ENCODE results near the gene ELAVL3.
"Not testable (repeated sequence)": the region's sequence is repeated elsewhere in the genome, so short reads cannot be mapped to it uniquely, and the experiment has no call there.

Gene ELAVL3

DNA sequence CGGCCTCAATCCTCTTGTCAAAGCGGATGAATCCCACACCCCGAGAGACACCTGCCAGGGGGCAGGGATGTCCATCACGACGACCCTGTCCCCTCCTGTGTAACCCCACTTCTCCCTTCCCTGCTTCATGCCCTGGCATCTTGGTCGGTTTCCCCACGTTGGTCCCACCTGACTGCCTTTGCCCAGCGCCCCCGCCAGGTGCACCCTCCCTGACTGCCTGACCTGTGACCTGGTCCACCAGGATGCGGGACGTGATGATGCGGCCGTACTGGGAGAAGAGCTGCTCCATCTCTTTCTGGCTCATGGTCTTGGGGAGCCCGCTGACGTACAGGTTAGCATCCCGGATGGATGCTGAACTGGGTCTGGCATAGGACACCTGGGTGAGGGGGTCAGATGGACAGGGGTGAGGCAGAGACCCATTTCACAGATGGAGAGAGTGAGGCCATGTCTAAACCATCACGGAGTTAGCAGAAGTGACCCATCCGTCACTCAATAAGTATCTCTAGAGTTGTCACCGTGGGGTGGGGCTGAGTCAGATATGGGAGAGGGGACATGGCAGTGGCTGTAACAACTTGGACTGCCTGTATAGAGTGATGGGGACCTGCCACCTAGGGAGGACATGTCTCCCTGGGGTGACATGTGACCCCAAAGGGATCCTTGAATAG, 22.5 kb downstream of the ELAVL3 start:
- DNase-seq: no peak

- no peak for DNase-seq
Measured at GRCh38 chr19:11457831-11458230, 23.0 kb downstream of the ELAVL3 start.

DNA sequence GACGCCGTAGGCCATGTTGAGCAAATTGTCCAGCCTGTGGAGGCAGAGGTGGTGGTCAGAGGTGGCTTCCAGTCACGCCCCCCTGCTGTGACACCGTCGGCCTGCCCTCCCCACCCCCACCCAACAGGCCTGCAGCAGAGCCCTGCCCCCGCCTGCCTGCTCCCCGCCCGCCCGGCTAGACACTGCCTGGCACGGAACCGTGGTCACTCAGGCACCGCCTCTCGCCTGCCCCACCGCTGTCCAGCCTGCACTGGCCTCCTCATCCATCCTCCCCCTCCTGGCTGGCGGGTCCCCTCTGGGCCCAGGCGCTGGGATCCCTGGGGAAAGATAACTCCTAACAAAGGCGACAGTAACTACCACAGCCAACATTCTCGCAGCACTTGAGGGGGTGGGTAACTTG, 23.7 kb downstream of the ELAVL3 start:
- DNase-seq: no peak

- no peak for DNase-seq
Measured at GRCh38 chr19:11456659-11457058, 24.2 kb downstream of the ELAVL3 start.

DNA sequence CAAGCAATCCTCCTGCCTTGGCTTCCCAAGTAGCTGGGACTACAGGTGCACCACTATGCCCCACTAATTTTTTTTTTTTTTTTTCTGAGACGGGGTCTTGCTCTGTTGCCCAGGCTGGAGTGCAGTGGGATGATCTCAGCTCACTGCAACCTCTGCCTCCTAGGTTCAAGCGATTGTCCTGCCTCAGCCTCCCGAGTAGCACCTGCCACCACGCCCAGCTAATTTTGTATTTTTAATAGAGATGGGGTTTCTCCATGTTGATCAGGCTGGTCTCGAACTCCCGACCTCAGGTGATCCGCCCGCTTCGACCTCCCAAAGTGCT, 25.7 kb downstream of the ELAVL3 start:
- DNase-seq: not testable (repeated sequence)

DNA sequence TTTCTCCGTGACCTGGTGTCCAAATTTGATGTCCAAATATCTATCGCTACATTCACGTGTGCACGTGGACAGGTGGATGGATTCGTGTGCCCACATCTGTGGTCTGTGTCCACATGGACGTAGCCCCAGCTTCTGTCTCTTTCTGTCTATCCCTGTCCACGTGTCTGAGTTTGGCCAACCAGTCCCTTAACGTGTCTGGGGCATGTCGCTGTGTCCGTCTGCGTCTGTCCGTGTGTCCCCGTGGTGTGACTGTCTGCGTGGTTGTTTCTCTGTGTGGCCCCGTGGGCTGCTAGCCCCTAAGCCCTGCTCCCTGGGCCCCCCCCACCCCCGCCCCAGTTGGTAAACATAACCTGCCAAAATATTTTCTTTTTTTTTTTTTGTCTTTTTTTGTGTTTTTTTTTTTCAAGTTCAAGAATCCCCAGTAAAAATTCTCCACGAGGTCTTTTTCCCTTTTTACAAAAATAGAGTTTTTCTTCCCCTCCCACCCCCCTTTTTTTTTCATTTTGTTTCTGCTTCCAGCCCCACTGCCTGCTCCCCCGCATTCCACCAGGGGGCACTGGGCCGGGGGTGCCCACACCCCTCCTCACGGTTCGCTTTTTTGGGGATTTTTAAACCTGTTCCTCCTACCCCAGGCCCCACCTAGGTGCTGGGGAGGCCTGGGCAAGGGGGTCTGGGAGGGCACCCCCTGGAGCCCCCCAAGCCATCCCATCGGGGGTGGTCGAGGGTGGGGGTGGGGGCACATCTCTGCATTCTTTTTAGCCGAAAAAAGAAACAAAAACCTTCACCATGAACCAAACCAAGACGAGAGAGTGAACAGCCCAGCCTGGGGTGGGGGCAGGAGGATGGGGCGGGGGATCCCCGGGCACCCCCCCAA, 27.1 kb downstream of the ELAVL3 start:
- DNase-seq: peak in 1 of 4 experiments; percentile 26

GRCh38 chr19:11452620-11453310, 28.1 kb downstream of the ELAVL3 start:
- DNase-seq: no peak

GRCh38 chr19:11451871-11452619, 28.8 kb downstream of the ELAVL3 start:
- no peak for DNase-seq

GRCh38 chr19:11451327-11451870, 29.4 kb downstream of the ELAVL3 start:
- DNase-seq: no peak

GRCh38 chr19:11450570-11451326, 30.1 kb downstream of the ELAVL3 start:
- no peak for DNase-seq

DNA sequence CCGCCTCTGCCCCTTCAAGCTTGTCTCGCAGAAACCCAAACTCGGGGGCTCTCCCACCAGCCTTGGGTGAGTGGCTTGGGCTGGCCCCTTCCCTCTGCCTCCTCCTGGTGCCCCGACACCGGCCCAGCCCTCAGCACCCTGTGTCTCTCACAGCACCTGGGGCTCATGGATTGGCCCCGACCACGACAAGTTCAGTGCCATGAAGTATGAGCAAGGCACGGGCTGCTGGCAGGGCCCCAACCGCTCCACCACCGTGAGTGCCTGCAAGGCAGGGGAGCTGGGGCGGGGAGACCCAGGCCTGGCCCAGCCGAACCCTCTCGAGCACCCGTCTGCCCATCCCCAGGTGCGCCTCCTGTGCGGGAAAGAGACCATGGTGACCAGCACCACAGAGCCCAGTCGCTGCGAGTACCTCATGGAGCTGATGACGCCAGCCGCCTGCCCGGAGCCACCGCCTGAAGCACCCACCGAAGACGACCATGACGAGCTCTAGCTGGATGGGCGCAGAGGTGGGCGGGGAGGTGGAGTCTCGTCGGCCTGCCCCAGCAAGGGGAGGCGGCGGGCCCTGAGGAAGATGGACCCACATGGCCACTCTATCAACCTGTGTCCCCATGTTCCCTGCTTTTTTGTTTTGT, 31.8 kb downstream of the ELAVL3 start:
- DNase-seq: no peak

DNA sequence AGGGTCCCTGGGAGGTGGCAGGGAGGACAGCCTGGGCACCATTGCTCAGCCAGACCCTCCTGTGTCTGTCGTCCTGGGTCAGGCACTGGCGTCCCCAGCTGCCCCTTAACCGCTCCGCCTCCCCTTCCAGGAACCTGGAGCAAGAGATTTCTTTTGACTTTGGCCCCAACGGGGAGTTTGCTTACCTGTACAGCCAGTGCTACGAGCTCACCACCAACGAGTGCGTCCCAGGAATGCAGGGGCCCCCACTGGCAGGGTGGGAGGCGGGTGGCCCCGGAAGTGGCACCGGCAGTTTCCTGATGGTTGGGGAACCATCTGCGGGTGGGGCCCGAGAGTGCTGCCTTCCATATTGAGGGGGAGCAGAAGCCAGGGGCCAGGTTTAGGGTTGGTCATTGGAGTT, 32.4 kb downstream of the ELAVL3 start:
- no peak for DNase-seq

DNA sequence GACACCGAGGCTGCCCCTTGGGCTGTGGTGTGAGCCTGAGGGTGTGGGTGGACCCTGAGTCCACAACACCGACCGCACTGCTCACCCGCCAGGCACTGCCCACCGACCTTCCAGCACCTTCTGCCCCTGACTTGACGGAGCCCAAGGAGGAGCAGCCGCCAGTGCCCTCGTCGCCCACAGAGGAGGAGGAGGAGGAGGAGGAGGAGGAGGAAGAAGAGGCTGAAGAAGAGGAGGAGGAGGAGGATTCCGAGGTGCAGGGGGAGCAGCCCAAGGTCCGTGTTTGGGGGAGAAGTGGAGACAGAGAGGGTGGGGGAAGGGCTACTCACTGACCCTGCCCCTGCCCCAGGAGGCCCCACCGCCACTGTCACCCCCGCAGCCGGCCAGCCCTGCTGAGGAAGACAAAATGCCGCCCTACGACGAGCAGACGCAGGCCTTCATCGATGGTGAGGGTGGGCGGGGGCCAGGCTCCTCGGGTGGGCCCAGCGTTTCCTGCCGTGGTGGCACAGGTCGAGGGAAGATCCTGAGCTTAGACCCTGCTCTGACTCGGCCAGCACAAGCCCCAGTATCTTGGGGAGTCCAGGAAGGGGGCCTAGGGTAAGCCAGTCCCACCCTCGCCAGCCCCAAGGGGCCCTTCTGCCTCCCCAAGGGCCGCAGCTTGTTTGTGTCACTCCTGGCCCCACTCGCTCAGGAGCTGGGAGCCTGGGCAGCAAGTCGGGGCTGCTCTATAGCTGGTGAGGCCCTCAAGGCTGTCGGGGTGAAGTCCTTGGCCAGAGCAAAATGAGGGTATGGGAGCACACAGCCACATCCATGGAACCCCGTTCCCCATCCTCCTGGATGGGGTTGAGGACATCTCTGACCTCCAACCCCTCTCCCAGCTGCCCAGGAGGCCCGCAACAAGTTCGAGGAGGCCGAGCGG, 33.2 kb downstream of the ELAVL3 start:
- DNase-seq: no peak

GRCh38 chr19:11446652-11447301, 34.1 kb downstream of the ELAVL3 start:
- peak in 3 of 4 experiments; percentile 14 to 49 (median 31) for DNase-seq

- no peak for DNase-seq
Measured at GRCh38 chr19:11446271-11446651, 34.6 kb downstream of the ELAVL3 start.

DNA sequence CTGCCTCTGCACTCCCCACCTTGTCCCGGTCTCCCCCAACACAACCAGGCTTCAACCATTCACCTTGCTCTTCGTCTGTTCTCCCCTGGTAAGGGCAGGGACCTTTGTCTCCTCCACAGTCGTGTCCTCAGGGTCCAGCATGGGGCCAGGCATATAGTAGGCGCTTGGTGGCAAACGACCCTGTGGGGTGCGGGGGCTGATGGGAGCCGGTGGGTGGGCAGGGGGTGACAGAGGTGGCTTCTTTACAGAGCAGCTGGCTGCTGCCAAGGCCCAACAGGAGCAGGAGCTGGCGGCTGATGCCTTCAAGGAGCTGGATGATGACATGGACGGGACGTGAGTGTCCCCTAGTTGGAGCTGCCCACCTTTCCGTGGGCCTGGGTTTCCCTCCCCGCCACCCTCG, 35.7 kb downstream of the ELAVL3 start:
- DNase-seq: no peak

GRCh38 chr19:11444059-11444458, 36.8 kb downstream of the ELAVL3 start:
- no peak for DNase-seq

DNA sequence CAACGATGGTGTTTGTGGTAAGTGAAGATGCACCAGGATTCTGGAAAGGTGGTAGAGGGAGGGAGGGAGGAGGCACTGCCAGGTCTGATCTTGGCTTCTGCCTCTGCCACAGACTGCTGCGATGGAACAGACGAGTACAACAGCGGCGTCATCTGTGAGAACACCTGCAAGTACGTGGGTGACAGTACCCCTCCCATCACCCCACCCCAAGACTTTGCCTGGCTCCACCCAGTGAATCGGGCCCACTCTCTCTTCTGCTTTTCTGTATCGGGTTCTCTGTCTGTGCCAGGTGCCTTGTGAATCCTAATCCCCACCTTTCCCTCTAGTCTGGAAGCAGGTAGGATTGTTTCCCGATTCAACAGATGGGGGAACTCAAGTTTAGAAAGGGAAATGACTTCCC, 42.9 kb downstream of the ELAVL3 start:
- DNase-seq: no peak

- DNase-seq: no peak
Measured at GRCh38 chr19:11435833-11436313, 45.0 kb downstream of the ELAVL3 start.

Data from activated naive CD4-positive, alpha-beta T cell (primary cell).